GM18868 (cell line): ENCODE measurements around the gene OR8B8.
"Not testable (repeated sequence)": the region's sequence is repeated elsewhere in the genome, so short reads cannot be mapped to it uniquely, and the experiment has no call there.

Experiments used
- ATAC-seq: cut with Tn5 transposase; IDR thresholded peaks from one replicate; pipeline ENCODE4 v1.9.1; 2021; ENCODE audit warnings: mild to moderate bottlenecking, moderate library complexity; ENCODE audit not compliant: unreplicated experiment

The OR8B8 gene

GRCh38 chr11:124445646-124446150, at the start of gene OR8B8:
Gene OR8B8, minus strand, starts transcription at chr11:124445696. Its CDS starts 4,611 bp downstream, at chr11:124441085.
- ATAC-seq = no peak

GRCh38 chr11:124493016-124493655, 47.6 kb upstream of the OR8B8 start:
- ATAC-seq = no peak

GRCh38 chr11:124483422-124483821, 37.9 kb upstream of the OR8B8 start:
- no peak for ATAC-seq

GRCh38 chr11:124482362-124483147, 37.1 kb upstream of the OR8B8 start:
- ATAC-seq = no peak

GRCh38 chr11:124481365-124482323, 36.1 kb upstream of the OR8B8 start:
- ATAC-seq = no peak

GRCh38 chr11:124479561-124479960, 34.1 kb upstream of the OR8B8 start:
- no peak for ATAC-seq

- no peak for ATAC-seq
These were observed 29.8 kb upstream of the OR8B8 start for GRCh38 chr11:124475265-124475664.

GRCh38 chr11:124474779-124475178, 29.3 kb upstream of the OR8B8 start:
- no peak for ATAC-seq

- no peak for ATAC-seq
These were observed 28.6 kb upstream of the OR8B8 start for GRCh38 chr11:124474079-124474478.

GRCh38 chr11:124473476-124473875, 28.0 kb upstream of the OR8B8 start:
- no peak for ATAC-seq

GRCh38 chr11:124470561-124471227, 25.2 kb upstream of the OR8B8 start:
- no peak for ATAC-seq

- no peak for ATAC-seq
These were observed 22.0 kb upstream of the OR8B8 start for GRCh38 chr11:124467381-124467927.

GRCh38 chr11:124465368-124465767, 19.9 kb upstream of the OR8B8 start:
- no peak for ATAC-seq

- ATAC-seq = no peak
These were observed 18.5 kb upstream of the OR8B8 start for GRCh38 chr11:124463990-124464389.

- no peak for ATAC-seq
These were observed 17.8 kb upstream of the OR8B8 start for GRCh38 chr11:124463324-124463723.

GRCh38 chr11:124460459-124460858, 15.0 kb upstream of the OR8B8 start:
- ATAC-seq = no peak

- ATAC-seq = not testable (repeated sequence)
These were observed 13.9 kb upstream of the OR8B8 start for GRCh38 chr11:124459379-124459778.

- ATAC-seq = no peak
These were observed 9.1 kb upstream of the OR8B8 start for GRCh38 chr11:124454552-124454951.

GRCh38 chr11:124446916-124447315, 1.4 kb upstream of the OR8B8 start:
- ATAC-seq = no peak

GRCh38 chr11:124442847-124443246, 2.6 kb downstream of the OR8B8 start:
- no peak for ATAC-seq
